MCF 10A (cell line): Measurements from ENCODE around the gene SERPIND1. TPM values are rescaled to one million over a fixed set of nuclear protein-coding genes. Genes with fewer than 3 reads are reported as not detected.

Experiments used
- BruUV-seq: library from RNA; stranded (reverse); fragments of 400-500 nt; replicated peaks from 2 replicates; lab custom pipeline; 2021; lab: Mats Ljungman, UMichigan
- CTCF ChIA-PET: fragments of 300-600 bp; sonication (Branson Sonifier 250); formaldehyde crosslinking; extraction: SDS; loops from one replicate; lab custom pipeline; 2021; ENCODE audit warnings: antibody characterized with exemption, inconsistent platforms; lab: Yijun Ruan, JAX
- POLR2A ChIA-PET: fragments of 300-600, 350-650 bp; sonication (Branson Sonifier 250); formaldehyde crosslinking; extraction: SDS; loops from one replicate; lab custom pipeline; 2020; ENCODE audit warnings: antibody characterized with exemption, inconsistent platforms; lab: Yijun Ruan, JAX
- DNase-seq: peaks from one replicate; pipeline ENCODE4 v3.0.0-alpha.2; 2018; ENCODE audit not compliant: unreplicated experiment
- H3K27ac Mint-ChIP-seq: one replicate; pipeline ENCODE4 v1.8.0; 2022; ENCODE audit warnings: mild to moderate bottlenecking, low read depth, mixed read lengths; ENCODE audit not compliant: unreplicated experiment
- H3K27me3 Mint-ChIP-seq: one replicate; pipeline ENCODE4 v1.8.0; 2022; ENCODE audit warnings: mixed read lengths; ENCODE audit not compliant: insufficient read depth, unreplicated experiment
- H3K36me3 Mint-ChIP-seq: one replicate; pipeline ENCODE4 v1.8.0; 2022; ENCODE audit warnings: mild to moderate bottlenecking, moderate library complexity, mixed read lengths; ENCODE audit not compliant: insufficient read depth, unreplicated experiment
- H3K4me1 Mint-ChIP-seq: one replicate; pipeline ENCODE4 v1.8.0; 2022; ENCODE audit warnings: mixed read lengths; ENCODE audit not compliant: insufficient read depth, unreplicated experiment
- H3K4me3 Mint-ChIP-seq: one replicate; pipeline ENCODE4 v1.8.0; 2022; ENCODE audit warnings: mild to moderate bottlenecking, moderate library complexity, mixed read lengths; ENCODE audit not compliant: unreplicated experiment
- H3K9me3 Mint-ChIP-seq: one replicate; pipeline ENCODE4 v1.8.0; 2022; ENCODE audit warnings: mixed read lengths; ENCODE audit not compliant: unreplicated experiment
- intact Hi-C: fragments of 100-400 bp; cut with micrococcal nuclease; formaldehyde crosslinking; loops from 2 replicates; pipeline ENCODE4 v1.14.1; 2022
- total RNA-seq: library from RNA; stranded (reverse); gene quantifications from 2 replicates; pipeline ENCODE4 v1.2.3, GENCODE V29; 2022
- TF ChIP-seq, protein P1 (sequence below): fragments of 200-600 bp; IDR thresholded peaks from one replicate; pipeline ENCODE4 v1.8.0; 2022; ENCODE audit warnings: antibody characterized with exemption, mild to moderate bottlenecking; ENCODE audit not compliant: unreplicated experiment

SERPIND1 gene
- total RNA-seq, 1 experiment from 2014 or later = not detected

GRCh38 chr22:20783844-20784723, 10.2 kb downstream of the SERPIND1 start:
- Mint-ChIP-seq H3K36me3 (peaks cover 3% of the 10 kb centered on the region), H3K4me3 (no peak overlapping the region), H3K4me1 (no peaks in the 10 kb centered on the region), H3K9me3 (no peaks in the 10 kb centered on the region), H3K27ac (no peak overlapping the region), H3K27me3 (no peaks in the 10 kb centered on the region)
- intact Hi-C loops = no loop called here
- no TSS peak for BruUV-seq
- DNase-seq = peak; percentile 64
- ChIA-PET CTCF (interaction anchor here (0.6 to 3.7 kb wide), 23 partner anchors 10 to 842 kb away, joined by 3 to 33 read pairs (median 4); no protein-coding TSS in a partner anchor), POLR2A (interaction anchor here (0.9 to 1.0 kb wide), 2 partner anchors 34 to 35 kb away, joined by 3 read pairs; no protein-coding TSS in a partner anchor)
- TF ChIP-seq, protein P1, sequence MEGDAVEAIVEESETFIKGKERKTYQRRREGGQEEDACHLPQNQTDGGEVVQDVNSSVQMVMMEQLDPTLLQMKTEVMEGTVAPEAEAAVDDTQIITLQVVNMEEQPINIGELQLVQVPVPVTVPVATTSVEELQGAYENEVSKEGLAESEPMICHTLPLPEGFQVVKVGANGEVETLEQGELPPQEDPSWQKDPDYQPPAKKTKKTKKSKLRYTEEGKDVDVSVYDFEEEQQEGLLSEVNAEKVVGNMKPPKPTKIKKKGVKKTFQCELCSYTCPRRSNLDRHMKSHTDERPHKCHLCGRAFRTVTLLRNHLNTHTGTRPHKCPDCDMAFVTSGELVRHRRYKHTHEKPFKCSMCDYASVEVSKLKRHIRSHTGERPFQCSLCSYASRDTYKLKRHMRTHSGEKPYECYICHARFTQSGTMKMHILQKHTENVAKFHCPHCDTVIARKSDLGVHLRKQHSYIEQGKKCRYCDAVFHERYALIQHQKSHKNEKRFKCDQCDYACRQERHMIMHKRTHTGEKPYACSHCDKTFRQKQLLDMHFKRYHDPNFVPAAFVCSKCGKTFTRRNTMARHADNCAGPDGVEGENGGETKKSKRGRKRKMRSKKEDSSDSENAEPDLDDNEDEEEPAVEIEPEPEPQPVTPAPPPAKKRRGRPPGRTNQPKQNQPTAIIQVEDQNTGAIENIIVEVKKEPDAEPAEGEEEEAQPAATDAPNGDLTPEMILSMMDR = peak; percentile 25

GRCh38 chr22:20785415-20785814, 11.5 kb downstream of the SERPIND1 start:
- H3K36me3 Mint-ChIP-seq = no peaks in the 10 kb centered on the region

DNA sequence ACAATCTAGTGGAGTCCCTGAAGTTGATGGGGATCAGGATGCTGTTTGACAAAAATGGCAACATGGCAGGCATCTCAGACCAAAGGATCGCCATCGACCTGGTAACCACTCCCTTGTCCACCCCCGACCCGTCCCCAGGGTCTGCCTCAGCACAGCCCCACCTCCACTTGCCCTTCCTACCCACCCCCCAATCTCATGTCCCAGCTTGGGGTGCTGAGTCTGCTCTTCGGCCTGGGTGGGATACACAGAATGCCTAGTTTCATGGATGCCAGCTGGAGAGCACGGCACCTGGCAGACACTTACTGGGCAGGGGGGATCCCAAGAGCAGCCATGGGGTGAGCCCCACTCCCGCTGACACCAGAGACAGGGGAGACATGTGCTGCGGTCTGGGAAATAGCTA, 12.1 kb downstream of the SERPIND1 start:
- Mint-ChIP-seq H3K36me3 (peaks cover 5% of the 10 kb centered on the region), H3K9me3 (no peaks in the 10 kb centered on the region), H3K27me3 (no peaks in the 10 kb centered on the region), H3K27ac (no peak overlapping the region), H3K4me3 (no peak overlapping the region), H3K4me1 (no peaks in the 10 kb centered on the region)
- ChIA-PET CTCF (interaction anchor here (0.5 to 0.6 kb wide), 3 partner anchors 13 to 35 kb away, joined by 3 read pairs; no protein-coding TSS in a partner anchor), POLR2A (no interaction called here)
- no TSS peak for BruUV-seq
- TF ChIP-seq, protein P1 = no peak
- intact Hi-C loops = no loop called here
- DNase-seq = no peak

More at GRCh38 chr22:20785415-20785814, 11.5 kb downstream of the SERPIND1 start:
- Mint-ChIP-seq H3K4me1 (no peaks in the 10 kb centered on the region), H3K27me3 (no peaks in the 10 kb centered on the region), H3K4me3 (no peak overlapping the region), H3K9me3 (no peaks in the 10 kb centered on the region), H3K27ac (no peak overlapping the region)
- intact Hi-C loops = no loop called here
- TF ChIP-seq, protein P1 = no peak
- no TSS peak for BruUV-seq
- CTCF ChIA-PET = interaction anchor here (1.7 to 3.7 kb wide), 2 partner anchors 9 to 24 kb away, joined by 6 to 33 read pairs; no protein-coding TSS in a partner anchor
- POLR2A ChIA-PET = interaction anchor here (0.6 to 1.0 kb wide), 2 partner anchors 36 to 660 kb away, joined by 3 read pairs; no protein-coding TSS in a partner anchor
- no peak for DNase-seq

DNA sequence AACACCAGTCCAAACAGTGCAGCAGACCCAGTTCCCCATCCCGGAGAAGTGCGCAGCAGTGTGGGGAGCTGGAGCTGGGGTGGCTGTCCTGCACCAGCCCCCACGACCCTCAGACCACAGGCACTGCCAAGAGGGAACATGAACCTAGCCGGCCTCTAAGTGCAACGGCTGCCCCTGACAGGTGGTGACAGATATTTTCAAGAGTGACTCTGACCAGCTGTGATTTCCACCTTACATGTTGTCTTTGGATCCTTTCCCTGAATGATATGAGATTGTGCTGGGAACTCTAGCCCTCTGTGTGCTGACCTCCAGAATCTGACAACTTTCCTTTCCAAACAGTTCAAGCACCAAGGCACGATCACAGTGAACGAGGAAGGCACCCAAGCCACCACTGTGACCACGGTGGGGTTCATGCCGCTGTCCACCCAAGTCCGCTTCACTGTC, 12.6 kb downstream of the SERPIND1 start:
- Mint-ChIP-seq H3K27ac (no peak overlapping the region), H3K36me3 (peaks cover 10% of the 10 kb centered on the region), H3K4me1 (no peaks in the 10 kb centered on the region), H3K27me3 (no peaks in the 10 kb centered on the region), H3K4me3 (no peak overlapping the region), H3K9me3 (no peaks in the 10 kb centered on the region)
- POLR2A ChIA-PET = no interaction called here
- DNase-seq = no peak
- BruUV-seq = no TSS peak
- CTCF ChIA-PET = interaction anchor here (0.5 to 0.6 kb wide), 3 partner anchors 9 to 16 kb away, joined by 3 read pairs; no protein-coding TSS in a partner anchor
- TF ChIP-seq, protein P1 = no peak
- intact Hi-C loops = no loop called here
